Panc1 (cell line): ENCODE measurements around the gene ANO3. TPM values are rescaled to one million over a fixed set of nuclear protein-coding genes. Genes with fewer than 3 reads are reported as not detected.

Experiments
- ATAC-seq: fragments of 200-7000 bp; cut with Tn5 transposase; 2 replicates; pipeline ENCODE4 v1.9.1; 2020; ENCODE audit warnings: mild to moderate bottlenecking, moderate library complexity
- BruUV-seq: library from RNA; stranded (reverse); fragments of 400-500 nt; replicated peaks from 2 replicates; lab custom pipeline; 2021; lab: Mats Ljungman, UMichigan
- CTCF ChIA-PET: fragments of 300-600 bp; sonication (Branson Sonifier 250); formaldehyde crosslinking; loops from one replicate; lab custom pipeline; 2022; ENCODE audit warnings: antibody characterized with exemption; lab: Charles Lee
- POLR2A ChIA-PET: fragments of 300-600 bp; sonication (Branson Sonifier 250); formaldehyde crosslinking; loops from one replicate; lab custom pipeline; 2022; ENCODE audit warnings: antibody characterized with exemption; lab: Charles Lee
- DNase-seq: peaks from one replicate; pipeline ENCODE4 v3.0.0-alpha.2; 2010; ENCODE audit warnings: low read depth, low spot score
- H3K27ac ChIP-seq: 2 replicates; pipeline ENCODE4 v1.5.1; 2011; ENCODE audit warnings: mild to moderate bottlenecking, low read length, inconsistent platforms
- H3K27me3 ChIP-seq: fragments of 200-500 bp; sonication (Bioruptor generic); 2 replicates; pipeline ENCODE4 v1.6.0; 2014; ENCODE audit warnings: low read length, inconsistent platforms; ENCODE audit not compliant: control insufficient read depth, insufficient read depth
- H3K36me3 ChIP-seq: fragments of 200-500 bp; sonication (Bioruptor generic); 2 replicates; pipeline ENCODE4 v1.5.1; 2014; ENCODE audit warnings: inconsistent platforms, mild to moderate bottlenecking, low read length, moderate library complexity; ENCODE audit not compliant: control insufficient read depth, insufficient read depth
- H3K4me1 ChIP-seq: 2 replicates; pipeline ENCODE4 v1.5.1; 2011; ENCODE audit warnings: inconsistent platforms, mild to moderate bottlenecking, low read length, moderate library complexity; ENCODE audit not compliant: control insufficient read depth, insufficient read depth
- H3K4me3 ChIP-seq, 2 experiments: 2 replicates each; pipeline ENCODE4 v1.5.1; 2011 to 2012; ENCODE audit warnings: low read depth in 2 of 2, low read length in 2 of 2, mild to moderate bottlenecking in 2 of 2, inconsistent platforms in 1 of 2, moderate library complexity in 1 of 2
- H3K9me3 ChIP-seq: fragments of 200-500 bp; sonication (Bioruptor generic); 2 replicates; pipeline ENCODE4 v1.5.1; 2014; ENCODE audit warnings: low read depth, mild to moderate bottlenecking, inconsistent platforms, low read length, moderate library complexity; ENCODE audit not compliant: control insufficient read depth, insufficient read depth
- CTCF ChIP-seq: fragments of 450-650 bp; IDR thresholded peaks from 2 replicates; pipeline ENCODE4 v1.5.1; 2017; ENCODE audit warnings: mild to moderate bottlenecking
- POLR2AphosphoS5 ChIP-seq: IDR thresholded peaks from 2 replicates; pipeline ENCODE4 v1.6.1; 2012; ENCODE audit warnings: mild to moderate bottlenecking, low read depth, low read length, moderate library complexity
- REST ChIP-seq, 2 experiments: IDR thresholded peaks; 2 replicates each; pipeline ENCODE4 v1.6.1; 2011 to 2012; ENCODE audit warnings: low read depth in 2 of 2, control low read depth in 1 of 2, low read length in 1 of 2, mild to moderate bottlenecking in 1 of 2, moderate library complexity in 1 of 2; ENCODE audit not compliant: insufficient read depth in 1 of 2
- SIN3A ChIP-seq: IDR thresholded peaks from 2 replicates; pipeline ENCODE4 v1.6.1; 2012; ENCODE audit warnings: low read depth, mild to moderate bottlenecking, low read length, moderate library complexity, borderline replicate concordance; ENCODE audit not compliant: insufficient read depth
- TCF7L2 ChIP-seq: IDR thresholded peaks from 2 replicates; pipeline ENCODE4 v1.6.1; 2011; ENCODE audit warnings: mild to moderate bottlenecking, low read depth, low read length, inconsistent platforms
- in situ Hi-C: cut with HindIII; loops from 2 replicates; pipeline ENCODE4 v1.10.0; 2016; ENCODE audit warnings: low sequenced_read_pairs, low pct_unique_long_range_greater_than_20kb
- intact Hi-C: fragments of 100-400 bp; cut with micrococcal nuclease; formaldehyde crosslinking; loops from one replicate; pipeline ENCODE4 v1.10.0; 2022; ENCODE audit not compliant: unreplicated experiment
- total RNA-seq: library from RNA; stranded (reverse); gene quantifications from one replicate; pipeline ENCODE4 v1.2.1, GENCODE V29; 2021; ENCODE audit not compliant: unreplicated experiment

ANO3 gene
- total RNA-seq, 1 experiment from 2014 or later, result not detected

GRCh38 chr11:26556582-26556981 is 224.7 kb downstream of the ANO3 start:
- ATAC-seq (no peak), DNase-seq (no peak)
- Histone ChIP-seq H3K4me1 (no peaks in the 10 kb centered on the region), H3K4me3 (no peak overlapping the region), H3K27ac (no peak overlapping the region), H3K27me3 (no peaks in the 10 kb centered on the region), H3K36me3 (no peaks in the 10 kb centered on the region), H3K9me3 (no peaks in the 10 kb centered on the region)
- intact Hi-C loops (loop anchor here (10.0 kb wide), 1 partner anchor 262 kb away; no protein-coding TSS in a partner anchor), in situ Hi-C loops (no loop called here)
- TF ChIP-seq TCF7L2 (no peak), REST (IDR thresholded peaks at IDR 0.05; ENCODE audit: insufficient read depth in 1 of 2, low read depth in 2 of 2, low read length in 1 of 2) (no peak), SIN3A (no peak)
- BruUV-seq, result no TSS peak
- CTCF ChIA-PET, result no interaction called here
- POLR2A ChIA-PET, result interaction anchor here (0.7 kb wide), 1 partner anchor 15 kb away, joined by 7 read pairs; no protein-coding TSS in a partner anchor

GRCh38 chr11:26557666-26558065 is 225.7 kb downstream of the ANO3 start:
- in situ Hi-C loops (no loop called here), intact Hi-C loops (loop anchor here (10.0 kb wide), 1 partner anchor 263 kb away; no protein-coding TSS in a partner anchor)
- no TSS peak for BruUV-seq
- DNase-seq, result no peak
- H3K27me3 ChIP-seq, result no peaks in the 10 kb centered on the region
- no peaks in the 10 kb centered on the region for H3K9me3 ChIP-seq
- ATAC-seq, result no peak
- H3K36me3 ChIP-seq, result no peaks in the 10 kb centered on the region
- ChIA-PET POLR2A (no interaction called here), CTCF (no interaction called here)
- TF ChIP-seq SIN3A (no peak), POLR2AphosphoS5 (no peak), TCF7L2 (no peak), CTCF (no peak), REST (IDR thresholded peaks at IDR 0.05; ENCODE audit: insufficient read depth in 1 of 2, low read depth in 2 of 2, low read length in 1 of 2) (no peak)
- no peaks in the 10 kb centered on the region for H3K4me1 ChIP-seq
- H3K4me3 ChIP-seq, result no peak overlapping the region
- no peak overlapping the region for H3K27ac ChIP-seq
